ENCODE measurements around the gene SLC6A15. TPM values are rescaled to one million over a fixed set of nuclear protein-coding genes. Genes with fewer than 3 reads are reported as not detected.

Gene SLC6A15
- total and polyA plus RNA-seq, 2 of the 13 experiments (the other 11 are each of a cell fraction or from before 2014, with no cell fraction given): not detected

DNA sequence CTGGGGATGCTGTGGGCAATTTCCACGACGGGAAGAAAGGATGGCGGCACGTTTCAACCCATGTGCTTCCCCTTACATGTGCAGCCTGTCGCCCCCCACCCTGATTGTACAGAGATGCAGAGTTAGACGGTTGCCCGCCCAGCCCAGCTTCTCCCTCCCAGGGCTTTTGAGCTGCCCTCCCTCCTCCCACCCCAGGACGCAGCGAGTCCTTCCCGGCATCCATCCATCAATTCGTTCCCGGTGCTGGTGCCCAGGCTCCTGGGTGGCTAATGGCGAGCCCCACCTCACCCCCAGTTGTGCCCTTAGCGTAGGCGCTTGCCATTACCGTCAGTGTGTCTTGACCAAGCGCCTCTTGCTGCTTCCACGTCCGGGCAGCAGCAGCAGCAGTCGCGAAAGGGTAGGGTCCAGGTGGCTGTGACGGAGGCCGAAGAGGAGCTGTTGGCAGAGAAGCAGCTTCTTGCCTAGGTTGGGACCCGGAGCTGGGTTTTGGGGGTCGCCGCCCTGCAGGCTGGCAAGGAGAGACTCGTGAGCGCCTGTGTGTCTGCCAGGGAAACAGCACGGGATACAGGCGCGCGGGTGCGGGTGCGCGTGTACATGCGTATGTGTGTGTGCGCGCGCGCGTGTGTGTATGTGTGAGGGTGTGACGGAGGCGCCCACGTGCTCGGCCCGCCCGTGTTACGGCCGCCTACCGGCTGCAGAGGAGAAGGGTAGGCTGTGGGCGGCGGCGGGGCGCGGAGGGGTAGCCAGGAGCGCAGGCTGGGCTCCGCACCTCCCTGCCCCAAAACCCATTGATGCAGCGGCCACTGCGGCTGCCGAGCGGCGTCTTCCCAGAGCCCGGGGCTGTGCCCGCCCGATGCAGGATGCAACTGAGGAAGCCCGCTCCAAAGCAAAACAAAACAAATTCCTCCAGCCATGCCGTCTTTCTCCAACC, at the start of gene SLC6A15 (continued):
- TF ChIP-seq ZHX1 (CRISPR knock-in tag; IDR thresholded peaks at IDR 0.05; ENCODE audit: low read depth): no peak
- TF ChIP-seq, protein P1, sequence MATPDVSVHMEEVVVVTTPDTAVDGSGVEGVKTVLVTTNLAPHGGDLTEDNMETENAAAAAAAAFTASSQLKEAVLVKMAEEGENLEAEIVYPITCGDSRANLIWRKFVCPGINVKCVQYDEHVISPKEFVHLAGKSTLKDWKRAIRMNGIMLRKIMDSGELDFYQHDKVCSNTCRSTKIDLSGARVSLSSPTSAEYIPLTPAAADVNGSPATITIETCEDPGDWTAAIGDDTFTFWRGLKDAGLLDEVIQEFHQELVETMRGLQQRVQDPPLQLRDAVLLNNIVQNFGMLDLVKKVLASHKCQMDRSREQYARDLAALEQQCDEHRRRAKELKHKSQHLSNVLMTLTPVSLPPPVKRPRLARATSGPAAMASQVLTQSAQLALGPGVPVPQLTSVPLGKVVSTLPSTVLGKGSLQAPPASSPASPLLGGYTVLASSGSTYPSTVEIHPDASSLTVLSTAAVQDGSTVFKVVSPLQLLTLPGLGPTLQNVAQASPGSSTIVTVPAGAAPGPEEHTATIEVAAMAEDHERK (CRISPR knock-in tag; IDR thresholded peaks at IDR 0.05; ENCODE audit: low read depth): no peak
- TF ChIP-seq, protein P2, sequence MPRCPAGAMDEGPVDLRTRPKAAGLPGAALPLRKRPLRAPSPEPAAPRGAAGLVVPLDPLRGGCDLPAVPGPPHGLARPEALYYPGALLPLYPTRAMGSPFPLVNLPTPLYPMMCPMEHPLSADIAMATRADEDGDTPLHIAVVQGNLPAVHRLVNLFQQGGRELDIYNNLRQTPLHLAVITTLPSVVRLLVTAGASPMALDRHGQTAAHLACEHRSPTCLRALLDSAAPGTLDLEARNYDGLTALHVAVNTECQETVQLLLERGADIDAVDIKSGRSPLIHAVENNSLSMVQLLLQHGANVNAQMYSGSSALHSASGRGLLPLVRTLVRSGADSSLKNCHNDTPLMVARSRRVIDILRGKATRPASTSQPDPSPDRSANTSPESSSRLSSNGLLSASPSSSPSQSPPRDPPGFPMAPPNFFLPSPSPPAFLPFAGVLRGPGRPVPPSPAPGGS (CRISPR knock-in tag; IDR thresholded peaks at IDR 0.05): no peak
- TF ChIP-seq, protein P3, sequence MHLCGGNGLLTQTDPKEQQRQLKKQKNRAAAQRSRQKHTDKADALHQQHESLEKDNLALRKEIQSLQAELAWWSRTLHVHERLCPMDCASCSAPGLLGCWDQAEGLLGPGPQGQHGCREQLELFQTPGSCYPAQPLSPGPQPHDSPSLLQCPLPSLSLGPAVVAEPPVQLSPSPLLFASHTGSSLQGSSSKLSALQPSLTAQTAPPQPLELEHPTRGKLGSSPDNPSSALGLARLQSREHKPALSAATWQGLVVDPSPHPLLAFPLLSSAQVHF (CRISPR knock-in tag; IDR thresholded peaks at IDR 0.05): no peak
- TF ChIP-seq, protein P4, sequence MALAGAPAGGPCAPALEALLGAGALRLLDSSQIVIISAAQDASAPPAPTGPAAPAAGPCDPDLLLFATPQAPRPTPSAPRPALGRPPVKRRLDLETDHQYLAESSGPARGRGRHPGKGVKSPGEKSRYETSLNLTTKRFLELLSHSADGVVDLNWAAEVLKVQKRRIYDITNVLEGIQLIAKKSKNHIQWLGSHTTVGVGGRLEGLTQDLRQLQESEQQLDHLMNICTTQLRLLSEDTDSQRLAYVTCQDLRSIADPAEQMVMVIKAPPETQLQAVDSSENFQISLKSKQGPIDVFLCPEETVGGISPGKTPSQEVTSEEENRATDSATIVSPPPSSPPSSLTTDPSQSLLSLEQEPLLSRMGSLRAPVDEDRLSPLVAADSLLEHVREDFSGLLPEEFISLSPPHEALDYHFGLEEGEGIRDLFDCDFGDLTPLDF (CRISPR knock-in tag; IDR thresholded peaks at IDR 0.05): no peak
- no peak for TF ChIP-seq DPF2 (CRISPR knock-in tag; IDR thresholded peaks at IDR 0.05; ENCODE audit: borderline replicate concordance, low read depth)
